GM12875 (cell line): ENCODE measurements around the gene KPNA3.

ENCODE experiments used
- H3K4me3 ChIP-seq: one replicate; pipeline ENCODE4 v1.5.1; 2011; ENCODE audit warnings: low read depth, low read length, control low read depth
- TF ChIP-seq, protein P1 (sequence below): IDR thresholded peaks from 2 replicates; pipeline ENCODE4 v1.5.1; 2011; ENCODE audit warnings: low read depth, mild to moderate bottlenecking, control low read depth, inconsistent platforms, low read length, moderate library complexity, borderline replicate concordance; ENCODE audit not compliant: insufficient read depth

Gene KPNA3

DNA sequence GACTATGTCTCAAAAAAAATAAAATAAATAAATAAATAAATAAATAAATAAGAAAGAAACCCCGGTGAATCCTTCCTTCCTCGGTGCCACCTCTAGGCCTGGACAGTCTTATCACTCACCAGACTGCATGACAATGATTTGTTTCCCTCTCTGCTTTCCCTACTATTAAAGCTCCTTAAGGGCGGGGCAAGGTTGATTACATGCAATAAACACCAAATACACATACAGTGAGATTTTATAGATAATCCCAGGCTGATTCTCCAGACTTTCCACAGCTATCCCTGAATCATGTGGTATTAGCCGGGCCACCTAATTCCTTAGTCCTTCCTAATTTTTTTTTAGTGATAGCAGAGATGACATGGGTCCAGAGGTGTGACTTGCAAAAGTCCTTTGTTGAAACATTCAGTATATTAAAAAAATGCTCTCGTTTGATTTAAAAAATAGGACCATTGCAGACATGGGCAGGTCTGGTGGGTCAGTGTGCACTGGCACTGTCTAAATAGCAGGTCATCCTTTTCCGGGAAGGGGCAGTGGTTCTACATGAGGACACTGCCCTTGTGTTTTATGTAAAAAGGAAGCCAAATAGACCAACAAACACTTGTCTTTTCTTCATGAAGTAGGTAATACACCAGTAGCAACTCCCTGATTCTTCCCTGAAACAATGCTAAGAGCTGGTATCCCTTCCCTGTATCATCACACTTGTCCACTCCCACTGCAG lies 115.7 kb downstream of the KPNA3 start:
- TF ChIP-seq, protein P1, sequence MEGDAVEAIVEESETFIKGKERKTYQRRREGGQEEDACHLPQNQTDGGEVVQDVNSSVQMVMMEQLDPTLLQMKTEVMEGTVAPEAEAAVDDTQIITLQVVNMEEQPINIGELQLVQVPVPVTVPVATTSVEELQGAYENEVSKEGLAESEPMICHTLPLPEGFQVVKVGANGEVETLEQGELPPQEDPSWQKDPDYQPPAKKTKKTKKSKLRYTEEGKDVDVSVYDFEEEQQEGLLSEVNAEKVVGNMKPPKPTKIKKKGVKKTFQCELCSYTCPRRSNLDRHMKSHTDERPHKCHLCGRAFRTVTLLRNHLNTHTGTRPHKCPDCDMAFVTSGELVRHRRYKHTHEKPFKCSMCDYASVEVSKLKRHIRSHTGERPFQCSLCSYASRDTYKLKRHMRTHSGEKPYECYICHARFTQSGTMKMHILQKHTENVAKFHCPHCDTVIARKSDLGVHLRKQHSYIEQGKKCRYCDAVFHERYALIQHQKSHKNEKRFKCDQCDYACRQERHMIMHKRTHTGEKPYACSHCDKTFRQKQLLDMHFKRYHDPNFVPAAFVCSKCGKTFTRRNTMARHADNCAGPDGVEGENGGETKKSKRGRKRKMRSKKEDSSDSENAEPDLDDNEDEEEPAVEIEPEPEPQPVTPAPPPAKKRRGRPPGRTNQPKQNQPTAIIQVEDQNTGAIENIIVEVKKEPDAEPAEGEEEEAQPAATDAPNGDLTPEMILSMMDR: no peak
- H3K4me3 ChIP-seq: no peak overlapping the region

GRCh38 chr13:49670828-49671227 lies 121.7 kb downstream of the KPNA3 start:
- TF ChIP-seq, protein P1: no peak
- no peak overlapping the region for H3K4me3 ChIP-seq

- TF ChIP-seq, protein P1: peak; percentile 40; the same call in 1 of the 2 replicates
These were observed 122.7 kb downstream of the KPNA3 start for GRCh38 chr13:49669735-49670309.

DNA sequence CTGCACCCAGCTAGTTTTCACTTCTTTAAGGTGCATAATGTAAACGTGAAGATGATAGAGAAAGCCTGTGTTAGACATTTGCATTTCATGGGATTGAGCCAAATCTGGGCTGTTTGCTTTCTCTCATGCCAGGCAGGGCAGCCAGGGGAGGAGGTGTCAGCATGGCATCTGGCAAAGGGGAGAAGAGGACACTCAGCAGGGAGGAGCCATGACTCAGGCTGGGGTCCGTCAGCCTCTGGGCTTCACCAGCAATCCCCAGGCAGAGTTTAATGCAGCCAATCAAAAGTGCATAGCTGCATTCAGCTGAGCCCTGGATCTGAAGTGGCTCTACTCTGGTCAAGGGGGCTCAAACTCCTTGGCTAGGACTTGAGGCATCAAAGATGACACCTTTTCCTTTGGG lies 124.7 kb downstream of the KPNA3 start:
- no peak overlapping the region for H3K4me3 ChIP-seq
- TF ChIP-seq, protein P1: no peak

More at GRCh38 chr13:49669735-49670309, 122.7 kb downstream of the KPNA3 start:
- no peak overlapping the region for H3K4me3 ChIP-seq

GRCh38 chr13:49664606-49665005 lies 127.9 kb downstream of the KPNA3 start:
- TF ChIP-seq, protein P1: no peak
- H3K4me3 ChIP-seq: no peak overlapping the region

GRCh38 chr13:49657241-49657641 lies 135.2 kb downstream of the KPNA3 start:
- TF ChIP-seq, protein P1: no peak
- no peak overlapping the region for H3K4me3 ChIP-seq

- TF ChIP-seq, protein P1: no peak
- no peak overlapping the region for H3K4me3 ChIP-seq
These were observed 136.6 kb downstream of the KPNA3 start for GRCh38 chr13:49655906-49656305.
